Neural progenitor cell (in vitro differentiated cells): Measurements from ENCODE around the gene KRTAP5-6. TPM values are rescaled to one million over a fixed set of nuclear protein-coding genes. Genes with fewer than 3 reads are reported as not detected.

Experiments used
- DNase-seq: peaks from one replicate; pipeline ENCODE4 v3.0.0-alpha.2; 2016; ENCODE audit warnings: low spot score
- H2AFZ ChIP-seq: fragments of 200-600 bp; sonication (generic); replicated peaks from 2 replicates; pipeline ENCODE4 v1.6.1; 2016; ENCODE audit warnings: antibody characterized with exemption
- H3F3A ChIP-seq: fragments of 200-600 bp; sonication (generic); 2 replicates; pipeline ENCODE4 v1.6.1; 2016; ENCODE audit warnings: antibody characterized with exemption, low read depth
- H3K27ac ChIP-seq: fragments of 200-600 bp; sonication (generic); 2 replicates; pipeline ENCODE4 v1.5.1; 2016; ENCODE audit warnings: mild to moderate bottlenecking
- H3K27me3 ChIP-seq: fragments of 200-600 bp; sonication (generic); 2 replicates; pipeline ENCODE4 v1.6.1; 2016; ENCODE audit warnings: mild to moderate bottlenecking, moderate library complexity
- H3K36me3 ChIP-seq: fragments of 200-600 bp; sonication (generic); 2 replicates; pipeline ENCODE4 v1.5.1; 2016
- H3K4me1 ChIP-seq: fragments of 200-600 bp; sonication (generic); 2 replicates; pipeline ENCODE4 v1.6.1; 2016; ENCODE audit warnings: mixed run types
- H3K4me2 ChIP-seq: fragments of 200-600 bp; sonication (generic); 2 replicates; pipeline ENCODE4 v1.6.1; 2016
- H3K4me3 ChIP-seq: fragments of 200-600 bp; sonication (generic); 2 replicates; pipeline ENCODE4 v1.5.1; 2016
- H3K79me2 ChIP-seq: fragments of 200-600 bp; sonication (generic); 2 replicates; pipeline ENCODE4 v1.6.1; 2016; ENCODE audit warnings: low read depth
- H3K9ac ChIP-seq: fragments of 200-600 bp; sonication (generic); 2 replicates; pipeline ENCODE4 v1.6.1; 2016
- H3K9me3 ChIP-seq: fragments of 200-600 bp; sonication (generic); 2 replicates; pipeline ENCODE4 v1.5.1; 2016; ENCODE audit warnings: low read depth
- H4K20me1 ChIP-seq: fragments of 200-600 bp; sonication (generic); 2 replicates; pipeline ENCODE4 v1.6.1; 2016; ENCODE audit warnings: low read depth
- H3K27ac Mint-ChIP-seq: 3 replicates; pipeline ENCODE4 v1.8.0; 2021; ENCODE audit warnings: mixed read lengths
- H3K27me3 Mint-ChIP-seq: 2 replicates; pipeline ENCODE4 v1.8.0; 2022; ENCODE audit warnings: low read depth, mild to moderate bottlenecking, inconsistent platforms, moderate library complexity, mixed read lengths; ENCODE audit not compliant: insufficient read depth
- H3K36me3 Mint-ChIP-seq: 3 replicates; pipeline ENCODE4 v1.8.0; 2021; ENCODE audit warnings: mixed read lengths
- H3K4me1 Mint-ChIP-seq: 3 replicates; pipeline ENCODE4 v1.8.0; 2021; ENCODE audit warnings: mixed read lengths
- H3K4me3 Mint-ChIP-seq: 3 replicates; pipeline ENCODE4 v1.8.0; 2021; ENCODE audit warnings: mild to moderate bottlenecking, moderate library complexity, mixed read lengths
- H3K9me3 Mint-ChIP-seq: 3 replicates; pipeline ENCODE4 v1.8.0; 2020; ENCODE audit warnings: mixed read lengths
- EZH2 ChIP-seq: fragments of 200-600 bp; sonication (generic); IDR thresholded peaks from 2 replicates; pipeline ENCODE4 v1.6.1; 2017; ENCODE audit warnings: antibody characterized with exemption, mild to moderate bottlenecking, moderate library complexity
- EZH2phosphoT487 ChIP-seq: fragments of 200-600 bp; sonication (generic); IDR thresholded peaks from 2 replicates; pipeline ENCODE4 v1.6.1; 2017; ENCODE audit warnings: antibody characterized with exemption
- total RNA-seq: library from RNA; depleted of rRNA; stranded (reverse); fragments of >200 nt; gene quantifications from 2 replicates; pipeline ENCODE4 v1.2.3, GENCODE V29; 2015; ENCODE audit warnings: low replicate concordance
- TF ChIP-seq, protein P1 (sequence below): fragments of 200-600 bp; sonication (generic); IDR thresholded peaks from 2 replicates; pipeline ENCODE4 v1.5.1; 2017; ENCODE audit warnings: antibody characterized with exemption, mild to moderate bottlenecking

Gene KRTAP5-6
- total RNA-seq, 1 donor from 2014 or later = not detected

DNA sequence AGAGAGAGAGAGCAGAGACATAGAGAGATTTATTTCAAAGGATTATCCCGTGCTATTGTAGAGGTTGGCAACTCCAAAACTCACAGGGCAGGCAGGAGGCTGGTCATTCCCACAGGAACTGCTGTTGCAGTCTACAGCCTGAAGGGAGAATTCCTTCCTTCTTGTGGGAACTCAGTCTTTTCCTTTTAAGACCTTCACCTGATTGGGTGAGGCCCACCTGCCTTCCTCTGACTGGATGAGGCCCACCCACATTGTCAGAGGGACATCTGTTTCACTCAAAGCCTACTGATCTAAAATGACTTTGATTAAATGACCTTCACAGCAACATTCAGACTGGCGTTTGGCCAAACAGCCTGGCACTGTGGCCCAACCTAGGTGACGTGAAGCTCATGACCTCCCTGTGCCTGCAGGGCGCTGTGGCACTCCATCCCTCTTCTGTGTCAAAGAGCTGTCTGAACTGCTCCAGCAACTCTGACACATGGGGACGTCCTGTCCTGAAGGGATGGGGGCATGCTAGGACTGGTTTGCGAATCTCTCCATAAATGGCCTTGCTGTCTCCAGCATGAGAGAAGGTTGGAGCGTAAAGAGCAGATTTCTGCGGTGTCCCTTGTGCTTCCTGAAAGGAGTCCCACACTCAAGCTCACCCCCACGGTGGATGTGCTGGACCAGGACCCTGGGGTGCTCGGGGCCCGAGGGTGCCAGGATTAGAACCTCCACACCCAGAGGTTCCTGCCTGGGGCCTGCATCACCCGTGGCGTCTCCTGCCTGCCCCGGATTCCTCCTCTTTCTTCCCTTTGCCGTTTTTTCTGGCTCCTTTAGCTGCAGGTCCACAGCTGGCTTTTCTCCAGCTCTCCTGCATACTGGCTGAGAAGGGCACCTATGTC, 46.7 kb upstream of the KRTAP5-6 start:
- TF ChIP-seq, protein P1, sequence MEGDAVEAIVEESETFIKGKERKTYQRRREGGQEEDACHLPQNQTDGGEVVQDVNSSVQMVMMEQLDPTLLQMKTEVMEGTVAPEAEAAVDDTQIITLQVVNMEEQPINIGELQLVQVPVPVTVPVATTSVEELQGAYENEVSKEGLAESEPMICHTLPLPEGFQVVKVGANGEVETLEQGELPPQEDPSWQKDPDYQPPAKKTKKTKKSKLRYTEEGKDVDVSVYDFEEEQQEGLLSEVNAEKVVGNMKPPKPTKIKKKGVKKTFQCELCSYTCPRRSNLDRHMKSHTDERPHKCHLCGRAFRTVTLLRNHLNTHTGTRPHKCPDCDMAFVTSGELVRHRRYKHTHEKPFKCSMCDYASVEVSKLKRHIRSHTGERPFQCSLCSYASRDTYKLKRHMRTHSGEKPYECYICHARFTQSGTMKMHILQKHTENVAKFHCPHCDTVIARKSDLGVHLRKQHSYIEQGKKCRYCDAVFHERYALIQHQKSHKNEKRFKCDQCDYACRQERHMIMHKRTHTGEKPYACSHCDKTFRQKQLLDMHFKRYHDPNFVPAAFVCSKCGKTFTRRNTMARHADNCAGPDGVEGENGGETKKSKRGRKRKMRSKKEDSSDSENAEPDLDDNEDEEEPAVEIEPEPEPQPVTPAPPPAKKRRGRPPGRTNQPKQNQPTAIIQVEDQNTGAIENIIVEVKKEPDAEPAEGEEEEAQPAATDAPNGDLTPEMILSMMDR = no peak
- no peak for TF ChIP-seq EZH2phosphoT487
- no peak for TF ChIP-seq EZH2
- Mint-ChIP-seq H3K4me1 (no peaks in the 10 kb centered on the region), H3K36me3 (no peaks in the 10 kb centered on the region), H3K27me3 (peaks cover 12% of the 10 kb centered on the region), H3K9me3 (no peaks in the 10 kb centered on the region), H3K4me3 (no peak overlapping the region), H3K27ac (no peak overlapping the region)
- no peaks in the 10 kb centered on the region for H3K4me1 ChIP-seq
- no peaks in the 10 kb centered on the region for H3F3A ChIP-seq
- H4K20me1 ChIP-seq = no peaks in the 10 kb centered on the region
- H3K4me2 ChIP-seq = no peak overlapping the region
- H3K27ac ChIP-seq = no peak overlapping the region
- H3K4me3 ChIP-seq = no peak overlapping the region
- H3K79me2 ChIP-seq = no peaks in the 10 kb centered on the region
- no peaks in the 10 kb centered on the region for H3K36me3 ChIP-seq
- peaks cover 25% of the 10 kb centered on the region for H3K27me3 ChIP-seq
- no peak for DNase-seq
- no peaks in the 10 kb centered on the region for H3K9me3 ChIP-seq
- no peak overlapping the region for H3K9ac ChIP-seq
- H2AFZ ChIP-seq = no peak overlapping the region

DNA sequence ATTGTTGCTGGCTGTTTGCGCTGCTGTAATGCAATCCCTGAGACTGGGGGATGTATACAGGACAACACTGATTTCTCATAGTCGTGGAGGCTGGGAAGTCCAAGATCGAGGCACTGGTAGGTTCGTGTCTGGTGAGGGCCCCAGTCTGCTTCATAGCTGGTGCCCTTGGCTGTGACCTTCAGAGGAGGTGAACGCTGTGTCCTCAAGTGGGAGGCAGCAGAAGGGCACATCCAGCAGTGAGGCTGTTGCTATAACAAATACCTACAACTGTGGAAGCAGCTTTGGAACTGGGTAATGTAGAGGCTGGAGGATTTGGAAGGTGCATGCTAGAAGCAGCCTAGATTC, 46.1 kb upstream of the KRTAP5-6 start:
- no peaks in the 10 kb centered on the region for H3K36me3 Mint-ChIP-seq
- no peaks in the 10 kb centered on the region for H3K9me3 Mint-ChIP-seq
- no peak for DNase-seq
- no peak overlapping the region for H3K9ac ChIP-seq
- H3K4me1 ChIP-seq = no peaks in the 10 kb centered on the region
- no peaks in the 10 kb centered on the region for H4K20me1 ChIP-seq
- H2AFZ ChIP-seq = no peak overlapping the region
- H3K4me3 ChIP-seq = no peak overlapping the region
- H3K79me2 ChIP-seq = no peaks in the 10 kb centered on the region
- H3K36me3 ChIP-seq = no peaks in the 10 kb centered on the region
- H3K27me3 Mint-ChIP-seq = peaks cover 14% of the 10 kb centered on the region
- H3K4me2 ChIP-seq = no peak overlapping the region
- H3K4me3 Mint-ChIP-seq = no peak overlapping the region
- H3K27me3 ChIP-seq = peaks cover 25% of the 10 kb centered on the region
- H3K9me3 ChIP-seq = no peaks in the 10 kb centered on the region
- no peaks in the 10 kb centered on the region for H3F3A ChIP-seq
- no peaks in the 10 kb centered on the region for H3K4me1 Mint-ChIP-seq
- no peak overlapping the region for H3K27ac ChIP-seq
- no peak overlapping the region for H3K27ac Mint-ChIP-seq
- TF ChIP-seq, protein P1 = no peak
- TF ChIP-seq EZH2 = no peak
- TF ChIP-seq EZH2phosphoT487 = no peak

DNA sequence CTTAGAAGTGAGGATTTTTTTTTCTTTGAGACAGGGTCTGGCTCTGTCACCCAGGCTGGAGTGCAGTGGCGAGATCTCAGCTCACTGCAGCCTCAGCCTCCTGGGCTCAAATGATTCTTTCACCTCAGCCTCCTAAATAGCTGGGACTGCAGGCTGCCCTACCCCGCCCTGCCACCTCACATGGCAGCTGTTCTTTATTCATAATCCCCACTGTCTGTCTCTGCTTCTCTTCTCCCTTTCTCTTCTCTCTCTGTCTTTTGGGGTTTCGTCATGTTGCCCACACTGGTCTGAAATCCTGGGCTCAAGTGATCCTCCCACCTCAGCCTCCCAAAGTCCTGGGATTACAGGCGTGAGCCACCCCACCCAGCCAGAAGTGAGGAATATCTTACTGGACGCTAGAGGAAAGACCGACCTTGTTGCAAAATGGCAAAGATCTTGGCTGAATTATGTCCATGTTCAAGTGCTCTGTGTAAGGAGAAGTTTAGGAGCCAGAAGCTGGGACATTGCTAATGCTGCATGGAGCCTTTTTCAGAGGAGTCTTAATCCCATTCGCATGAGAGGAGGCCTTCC, 45.5 kb upstream of the KRTAP5-6 start:
- no peak overlapping the region for H3K27ac ChIP-seq
- Mint-ChIP-seq H3K4me3 (no peak overlapping the region), H3K4me1 (no peaks in the 10 kb centered on the region), H3K9me3 (no peaks in the 10 kb centered on the region), H3K27me3 (peaks cover 14% of the 10 kb centered on the region), H3K36me3 (no peaks in the 10 kb centered on the region), H3K27ac (no peak overlapping the region)
- no peaks in the 10 kb centered on the region for H4K20me1 ChIP-seq
- H3K36me3 ChIP-seq = no peaks in the 10 kb centered on the region
- H3K9me3 ChIP-seq = no peaks in the 10 kb centered on the region
- no peaks in the 10 kb centered on the region for H3K4me1 ChIP-seq
- H3K4me3 ChIP-seq = no peak overlapping the region
- H3K9ac ChIP-seq = no peak overlapping the region
- H3K79me2 ChIP-seq = no peaks in the 10 kb centered on the region
- no peak for DNase-seq
- TF ChIP-seq, protein P1 = no peak
- no peak for TF ChIP-seq EZH2phosphoT487
- no peak for TF ChIP-seq EZH2
- H3F3A ChIP-seq = no peaks in the 10 kb centered on the region
- no peak overlapping the region for H3K4me2 ChIP-seq
- H3K27me3 ChIP-seq = peaks cover 25% of the 10 kb centered on the region
- no peak overlapping the region for H2AFZ ChIP-seq
